A172 (cell line): ENCODE results near the gene ITPRID2. TPM values are rescaled to one million over a fixed set of nuclear protein-coding genes. Genes with fewer than 3 reads are reported as not detected.
A peak's percentile ranks its signal among the peaks of the same experiment; 100 is the strongest.

Source experiments
- DNase-seq: peaks from one replicate; pipeline ENCODE4 v3.0.0-alpha.2; 2015; ENCODE audit warnings: low spot score
- total RNA-seq: library from RNA; depleted of rRNA; stranded (reverse); fragments of >200 nt; shearing (Covaris generic); gene quantifications from 2 replicates; pipeline ENCODE4 v1.2.3, GENCODE V29; 2014; rRNA removed

ITPRID2 gene
- total RNA-seq, result 317 and 424 TPM in 2 replicates

- DNase-seq, result peak; percentile 82
Measured at GRCh38 chr2:181891258-181891965, at the start of gene ITPRID2. Gene ITPRID2, plus strand, starts transcription at chr2:181891730. Its CDS starts 337 bp downstream, at chr2:181892067.

DNA sequence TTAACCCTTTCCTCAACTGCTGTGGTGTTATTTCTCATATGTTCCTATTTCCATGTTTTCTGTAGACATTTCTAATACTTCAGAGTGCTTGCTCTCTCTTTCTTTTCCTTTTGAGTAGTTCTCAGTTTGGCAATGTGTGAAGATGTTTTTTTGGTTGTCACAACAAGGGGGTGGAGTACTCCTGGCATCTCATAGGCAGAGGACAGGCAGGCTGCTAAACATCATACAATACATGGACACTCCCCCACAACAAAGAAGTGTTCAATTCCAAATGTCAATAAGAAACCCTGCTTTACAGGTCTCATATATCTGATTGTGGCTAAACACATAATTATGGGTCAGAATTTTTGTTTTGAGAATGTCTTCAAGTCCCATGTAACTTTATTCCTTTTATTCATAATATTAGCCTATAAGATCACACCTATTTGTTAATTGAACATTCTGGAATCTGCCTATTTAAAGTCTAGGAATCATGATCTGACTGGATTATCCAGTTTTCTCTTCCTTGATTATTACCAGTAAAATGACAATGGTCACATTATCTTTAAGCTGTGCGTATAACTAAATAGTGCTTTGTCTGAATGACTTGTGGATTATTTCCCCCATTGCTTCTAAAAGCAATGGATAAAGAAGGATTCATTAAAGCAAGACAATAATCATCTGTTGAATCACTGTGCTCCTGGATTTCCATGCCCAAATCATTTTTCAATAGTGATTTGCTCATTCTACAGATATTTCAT lies 46.8 kb upstream of the ITPRID2 start:
- DNase-seq, result no peak

DNA sequence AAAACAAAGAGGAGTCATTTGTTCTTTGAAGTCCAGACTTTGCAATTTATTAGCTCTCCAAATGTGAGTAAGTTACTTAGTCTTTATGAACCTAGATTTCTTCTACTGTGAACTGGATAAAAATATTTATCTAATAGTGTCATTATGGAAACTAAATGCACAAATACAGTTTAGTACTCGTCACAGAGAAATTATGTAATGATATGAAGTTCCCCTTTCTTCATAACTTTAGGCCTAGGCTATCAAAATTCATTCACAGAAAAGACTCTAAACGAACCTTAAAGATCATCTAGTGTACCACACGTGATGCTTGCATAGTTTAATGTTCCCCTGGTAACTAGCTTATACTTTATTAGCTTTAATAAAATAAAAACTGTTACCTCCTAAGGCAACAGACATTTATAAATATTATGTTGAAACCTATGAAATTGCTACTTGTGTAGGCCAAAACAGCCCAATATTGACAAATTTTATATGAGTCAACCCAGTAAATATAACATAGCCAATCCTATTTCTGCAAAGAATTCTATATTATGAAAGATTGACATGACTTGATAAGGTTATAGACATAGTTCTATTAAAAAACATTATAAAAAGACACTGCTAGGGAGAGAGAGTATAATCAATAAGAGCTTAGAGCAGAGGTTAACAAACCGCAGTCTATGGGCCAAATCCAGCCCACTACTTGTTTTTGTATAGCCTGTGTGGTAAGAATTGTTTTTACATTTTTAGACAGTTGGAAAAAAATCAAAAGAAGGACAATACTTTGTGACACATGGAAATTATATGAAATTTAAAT lies 44.9 kb upstream of the ITPRID2 start:
- DNase-seq, result no peak

DNA sequence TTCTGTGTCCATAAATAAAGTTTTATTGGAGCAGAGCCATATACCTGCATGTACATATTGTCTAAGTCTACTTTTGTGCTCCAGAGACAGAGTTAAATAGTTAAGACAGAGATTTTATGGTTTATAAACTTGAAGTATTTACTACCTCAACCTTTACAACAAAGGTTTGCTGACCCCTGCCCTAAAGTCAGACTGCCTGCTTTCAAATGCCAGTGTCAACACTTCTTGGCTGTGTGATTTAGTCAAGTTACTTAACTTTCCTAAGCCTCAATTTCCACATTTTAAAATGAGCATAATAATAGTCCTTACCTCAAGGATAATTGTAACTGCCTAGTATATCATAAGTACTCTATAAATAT lies 44.4 kb upstream of the ITPRID2 start:
- DNase-seq, result no peak

- DNase-seq, result no peak
Measured at GRCh38 chr2:181847702-181848101, 43.8 kb upstream of the ITPRID2 start.

DNA sequence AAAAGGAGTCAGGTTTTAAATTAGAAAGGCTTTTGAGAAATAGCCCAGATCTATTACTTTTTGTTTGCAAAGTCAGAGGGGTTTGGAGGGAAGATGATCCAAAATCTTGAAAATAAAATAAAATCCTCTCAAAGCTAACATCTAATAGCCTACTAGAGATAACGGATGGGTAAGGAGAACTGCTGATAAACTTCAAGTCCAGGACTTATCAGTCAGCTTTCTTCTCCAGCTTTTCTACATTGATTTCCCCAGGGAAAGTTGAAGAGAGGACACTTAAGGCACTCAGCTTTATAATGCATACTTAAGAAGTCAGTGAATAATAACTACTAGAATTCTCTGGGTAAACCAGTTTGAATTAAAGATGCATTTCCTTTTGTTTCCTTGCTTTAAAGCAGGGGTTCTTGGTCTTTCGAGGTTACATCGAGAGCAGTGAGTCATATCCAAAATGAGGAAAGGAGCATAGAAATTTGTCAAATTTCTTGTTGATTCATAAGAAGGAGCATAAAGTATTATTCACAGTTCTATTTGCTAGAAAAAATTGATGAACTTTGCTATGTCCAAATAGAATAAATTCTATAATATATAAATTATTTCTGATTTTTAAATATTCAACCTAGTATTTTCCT lies 43.2 kb upstream of the ITPRID2 start:
- no peak for DNase-seq

- DNase-seq, result no peak
Measured at GRCh38 chr2:181849601-181850000, 41.9 kb upstream of the ITPRID2 start.

- no peak for DNase-seq
Measured at GRCh38 chr2:181850936-181851560, 40.5 kb upstream of the ITPRID2 start.

DNA sequence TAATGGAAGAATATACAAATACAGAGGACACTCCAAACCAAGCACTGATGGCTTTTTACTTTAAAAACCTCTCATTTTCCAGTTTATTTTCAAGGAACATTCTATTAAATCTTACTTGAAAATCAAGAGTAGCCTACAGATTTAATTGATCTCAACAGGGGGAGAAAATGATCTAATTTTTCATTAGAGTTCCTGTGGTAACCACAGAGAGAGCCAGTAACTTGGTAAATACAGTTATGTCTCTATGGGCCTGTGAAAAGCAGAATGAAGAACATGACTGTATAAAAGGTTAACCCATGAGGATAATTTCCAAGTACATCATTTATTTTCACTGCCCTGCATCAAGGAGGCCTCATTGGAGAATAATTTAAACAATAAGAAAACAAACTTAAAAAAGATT lies 39.8 kb upstream of the ITPRID2 start:
- DNase-seq, result no peak

DNA sequence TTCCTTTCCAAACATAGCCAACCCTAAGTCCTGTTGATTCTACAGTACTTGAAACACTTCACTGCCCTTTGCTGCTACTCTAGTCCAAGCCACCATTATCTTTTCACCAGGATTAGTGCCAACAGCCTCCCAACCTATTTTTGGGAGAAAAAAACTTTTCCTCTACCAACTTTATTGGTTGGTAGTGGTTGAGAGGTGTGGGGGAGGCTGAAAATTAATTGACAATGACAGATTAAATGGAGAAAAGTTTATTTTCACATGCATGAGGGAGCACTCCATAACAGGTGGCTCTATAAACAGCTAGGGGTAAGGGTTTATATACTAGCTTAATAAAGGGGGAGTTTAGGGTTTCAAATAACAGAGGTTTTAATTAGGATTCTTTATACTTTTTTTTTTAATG lies 37.8 kb upstream of the ITPRID2 start:
- no peak for DNase-seq

- peak; percentile 30 for DNase-seq
Measured at GRCh38 chr2:181857483-181857882, 34.0 kb upstream of the ITPRID2 start.

- no peak for DNase-seq
Measured at GRCh38 chr2:181858600-181858999, 32.9 kb upstream of the ITPRID2 start.

DNA sequence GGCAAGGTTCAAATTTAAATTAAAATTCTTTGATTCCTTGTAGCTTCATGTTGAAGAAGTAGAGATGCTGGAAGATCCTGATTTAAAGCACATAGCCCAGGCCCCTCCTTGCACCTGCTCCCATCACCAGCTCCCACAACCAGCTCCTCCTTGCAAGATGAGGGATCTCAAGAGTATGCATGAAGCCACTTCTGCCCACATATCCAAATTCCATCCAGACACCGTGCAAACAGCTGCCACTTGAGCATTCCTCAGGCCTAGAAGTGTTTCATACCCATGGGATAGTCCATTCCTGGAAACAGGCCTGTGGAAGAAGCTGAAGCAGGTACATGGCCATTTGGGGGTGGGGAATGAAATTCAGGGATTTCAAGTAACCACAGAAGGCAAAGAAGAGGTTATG lies 32.4 kb upstream of the ITPRID2 start:
- DNase-seq, result no peak

DNA sequence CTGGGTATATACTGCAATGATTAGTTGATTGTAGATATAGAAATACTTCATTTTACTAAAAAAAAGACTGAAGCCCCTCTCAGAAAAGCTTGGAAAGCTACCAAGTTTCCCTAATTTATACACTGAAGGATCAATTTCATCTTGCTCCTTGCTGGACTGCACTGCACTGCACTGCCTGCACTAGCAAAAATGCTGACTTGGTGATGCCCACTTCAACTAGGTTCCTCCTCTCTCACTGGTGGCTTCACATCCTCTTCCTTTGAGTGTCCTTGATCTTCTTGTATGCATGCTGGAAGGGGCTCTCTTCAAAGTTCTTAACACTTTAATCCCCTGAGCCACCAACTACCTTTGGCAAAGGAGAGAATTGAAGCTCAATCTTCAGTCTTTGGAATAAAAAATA lies 31.7 kb upstream of the ITPRID2 start:
- DNase-seq, result no peak

DNA sequence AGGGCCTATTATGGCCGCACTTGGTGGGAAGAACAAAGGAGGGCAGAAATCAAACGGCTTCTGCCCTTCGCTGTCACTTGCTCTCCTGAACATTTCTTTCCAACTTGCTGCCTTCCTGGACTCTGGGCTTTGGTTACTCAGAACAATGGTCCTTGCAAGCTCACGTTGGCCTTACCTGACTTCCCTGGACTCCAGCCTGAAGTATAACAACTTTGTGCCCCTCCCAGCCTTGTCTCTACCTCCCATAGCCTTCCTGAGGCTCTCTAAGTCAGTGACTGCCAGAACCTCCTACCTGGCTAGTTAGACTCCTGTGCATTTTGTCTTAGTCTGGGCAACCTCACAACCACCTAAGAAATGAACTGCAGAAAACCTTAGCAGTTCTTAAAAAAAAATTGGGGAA lies 30.2 kb upstream of the ITPRID2 start:
- DNase-seq, result no peak

DNA sequence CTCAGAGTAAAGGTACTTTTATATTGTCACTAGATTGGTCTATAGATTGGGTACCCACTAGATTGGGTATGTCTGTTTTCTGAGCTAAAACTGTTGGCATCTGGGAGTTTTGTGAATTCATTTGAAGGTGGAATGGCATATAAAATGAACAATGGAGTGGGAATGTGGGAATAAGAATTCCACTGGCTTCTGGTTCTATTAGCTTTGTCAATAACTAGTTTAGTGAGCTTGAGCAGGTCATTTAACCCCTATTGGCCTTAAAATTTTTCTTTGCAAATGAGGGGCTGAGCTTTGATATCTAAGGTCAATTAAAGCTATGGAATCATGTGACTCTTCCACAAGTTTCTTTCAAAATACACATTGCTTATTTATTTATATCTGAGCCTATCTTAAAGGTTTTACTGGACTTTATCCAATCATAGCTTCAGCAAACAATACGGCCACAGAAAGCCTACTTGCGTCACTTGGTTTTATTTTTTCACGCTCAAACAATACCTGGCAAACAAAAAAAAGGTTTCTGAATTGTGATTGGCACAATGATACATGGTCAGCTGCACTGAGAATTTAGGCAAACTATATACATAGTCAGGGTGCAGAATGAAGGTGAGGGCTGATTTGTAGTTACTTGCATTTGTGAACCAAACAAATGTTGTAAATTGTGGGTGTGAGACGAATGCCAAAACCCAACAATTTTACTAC lies 28.8 kb upstream of the ITPRID2 start:
- no peak for DNase-seq

- no peak for DNase-seq
Measured at GRCh38 chr2:181872178-181872577, 19.4 kb upstream of the ITPRID2 start.

GRCh38 chr2:181876614-181877063 lies 14.9 kb upstream of the ITPRID2 start:
- peak; percentile 98 for DNase-seq

GRCh38 chr2:181877181-181877664 lies 14.3 kb upstream of the ITPRID2 start:
- no peak for DNase-seq

- no peak for DNase-seq
Measured at GRCh38 chr2:181878448-181878847, 13.1 kb upstream of the ITPRID2 start.

GRCh38 chr2:181879295-181879694 lies 12.2 kb upstream of the ITPRID2 start:
- DNase-seq, result no peak
